H1 (cell line): Measurements from ENCODE around the gene GCGR. TPM values are rescaled to one million over a fixed set of nuclear protein-coding genes. Genes with fewer than 3 reads are reported as not detected.

Source experiments
- CTCF ChIA-PET: fragments of 300-600 bp; sonication (Branson Sonifier 250); formaldehyde crosslinking; loops from one replicate; lab custom pipeline; 2021; ENCODE audit not compliant: partially characterized antibody; lab: Charles Lee
- POLR2A ChIA-PET: fragments of 300-600 bp; sonication (Branson Sonifier 250); formaldehyde crosslinking; loops from one replicate; lab custom pipeline; 2021; ENCODE audit warnings: inconsistent platforms; ENCODE audit not compliant: partially characterized antibody; lab: Charles Lee
- DNase-seq, 2 experiments: peaks; one replicate each; pipeline versions ENCODE4 v3.0.0 to v3.0.0-alpha.2; 2010 to 2022; ENCODE audit warnings: low spot score in 2 of 2, low read depth in 1 of 2, mixed read lengths in 1 of 2
- FAIRE-seq: peaks from 2 replicates; lab custom pipeline; 2011; peaks lifted over from hg19 to GRCh38; lab: Jason Lieb, UNC
- H2AFZ ChIP-seq: 2 replicates; pipeline ENCODE4 v1.8.1; 2012; ENCODE audit warnings: low read length, inconsistent platforms
- H2AK5ac ChIP-seq: 2 replicates; pipeline ENCODE4 v1.6.1; 2013; ENCODE audit warnings: low read depth, low read length
- H2BK120ac ChIP-seq: replicated peaks from 2 replicates; pipeline ENCODE3; 2013; ENCODE audit warnings: low read depth, low read length, inconsistent platforms
- H2BK12ac ChIP-seq: 2 replicates; pipeline ENCODE4 v1.6.1; 2013; ENCODE audit warnings: low read depth, low read length
- H2BK15ac ChIP-seq: 2 replicates; pipeline ENCODE4 v1.6.1; 2013; ENCODE audit warnings: low read length
- H2BK20ac ChIP-seq: 2 replicates; pipeline ENCODE4 v1.6.1; 2013; ENCODE audit warnings: low read length
- H2BK5ac ChIP-seq: 2 replicates; pipeline ENCODE4 v1.6.1; 2013; ENCODE audit warnings: low read depth, low read length
- H3K14ac ChIP-seq: 2 replicates; pipeline ENCODE4 v1.6.1; 2013; ENCODE audit warnings: inconsistent platforms; ENCODE audit not compliant: insufficient read length
- H3K18ac ChIP-seq: 2 replicates; pipeline ENCODE4 v1.6.1; 2013; ENCODE audit warnings: low read length; ENCODE audit errors: extremely low read depth
- H3K23ac ChIP-seq: 2 replicates; pipeline ENCODE4 v1.6.1; 2013; ENCODE audit warnings: inconsistent platforms; ENCODE audit not compliant: insufficient read length
- H3K23me2 ChIP-seq: 2 replicates; pipeline ENCODE4 v1.6.1; 2013; ENCODE audit warnings: low read depth, low read length
- H3K27ac ChIP-seq: 2 replicates; pipeline ENCODE4 v1.6.1; 2011; ENCODE audit warnings: low read depth, low read length, inconsistent platforms
- H3K27me3 ChIP-seq, 4 experiments: replicated peaks in 1 of 4; 1 replicate in 1 of 4; 2 replicates in 3 of 4; pipeline versions ENCODE4 v1.6.1 to v1.8.1; 2011 to 2013; ENCODE audit warnings: low read length in 3 of 4, mild to moderate bottlenecking in 3 of 4, inconsistent platforms in 2 of 4, mixed read lengths in 2 of 4, moderate library complexity in 1 of 4; ENCODE audit not compliant: control insufficient read depth in 3 of 4, insufficient read depth in 3 of 4; ENCODE audit errors: extremely low read depth in 1 of 4
- H3K36me3 ChIP-seq, 4 experiments: 2 replicates each; pipeline versions ENCODE4 v1.6.1 to v1.8.1; 2011 to 2013; ENCODE audit warnings: mild to moderate bottlenecking in 4 of 4, low read length in 3 of 4, moderate library complexity in 2 of 4, control low read depth in 1 of 4, inconsistent platforms in 1 of 4; ENCODE audit not compliant: insufficient read depth in 4 of 4, control insufficient read depth in 2 of 4
- H3K4ac ChIP-seq: replicated peaks from 2 replicates; pipeline ENCODE3; 2013; ENCODE audit warnings: low read length, low read depth, mixed read lengths, inconsistent platforms; ENCODE audit not compliant: insufficient read length
- H3K4me1 ChIP-seq, 4 experiments: replicated peaks in 1 of 4; 1 replicate in 1 of 4; 2 replicates in 3 of 4; pipeline versions ENCODE4 v1.6.1 to v1.8.1; 2011 to 2013; ENCODE audit warnings: low read length in 3 of 4, inconsistent platforms in 2 of 4, mixed read lengths in 1 of 4; ENCODE audit not compliant: insufficient read depth in 4 of 4, control insufficient read depth in 3 of 4
- H3K4me2 ChIP-seq, 2 experiments: 2 replicates each; pipeline versions ENCODE4 v1.6.1 to v1.8.1; 2011 to 2013; ENCODE audit warnings: low read depth in 2 of 2, low read length in 2 of 2, control low read depth in 1 of 2, inconsistent platforms in 1 of 2, mild to moderate bottlenecking in 1 of 2; ENCODE audit not compliant: insufficient read depth in 1 of 2
- H3K4me3 ChIP-seq, 4 experiments: fragments of 200-600, 300-600 bp in 1 of 4; sonication (generic), shearing (Covaris generic), sonication (Bioruptor Twin) in 1 of 4; 2 replicates each; pipeline versions ENCODE4 v1.5.1 to v1.8.1; 2011 to 2016; ENCODE audit warnings: low read length in 4 of 4, low read depth in 3 of 4, control low read depth in 2 of 4, inconsistent platforms in 2 of 4, mild to moderate bottlenecking in 2 of 4, mixed read lengths in 1 of 4, moderate library complexity in 1 of 4; ENCODE audit not compliant: insufficient read depth in 2 of 4; ENCODE audit errors: extremely low read depth in 1 of 4
- H3K56ac ChIP-seq: replicated peaks from 2 replicates; pipeline ENCODE3; 2013; ENCODE audit warnings: low read depth, mild to moderate bottlenecking, mixed read lengths, low read length, inconsistent platforms; ENCODE audit not compliant: insufficient read length
- H3K79me1 ChIP-seq: 2 replicates; pipeline ENCODE4 v1.6.1; 2013; ENCODE audit warnings: low read depth, low read length, control low read depth
- H3K79me2 ChIP-seq, 2 experiments: 2 replicates each; pipeline versions ENCODE4 v1.6.1 to v1.8.1; 2012 to 2013; ENCODE audit warnings: low read length in 2 of 2, mild to moderate bottlenecking in 2 of 2, inconsistent platforms in 1 of 2; ENCODE audit not compliant: insufficient read depth in 2 of 2, control insufficient read depth in 1 of 2
- H3K9ac ChIP-seq, 4 experiments: replicated peaks in 1 of 4; 1 replicate in 1 of 4; 2 replicates in 3 of 4; pipeline versions ENCODE4 v1.6.1 to v1.8.1; 2011 to 2013; ENCODE audit warnings: low read depth in 3 of 4, low read length in 3 of 4, control low read depth in 2 of 4, mild to moderate bottlenecking in 2 of 4, moderate library complexity in 2 of 4, inconsistent platforms in 1 of 4; ENCODE audit errors: extremely low read depth in 1 of 4
- H3K9me3 ChIP-seq, 2 experiments: 2 replicates each; pipeline versions ENCODE4 v1.6.1 to v1.8.1; 2012 to 2013; ENCODE audit warnings: mild to moderate bottlenecking in 2 of 2, moderate library complexity in 2 of 2, control low read depth in 1 of 2, inconsistent platforms in 1 of 2, low read depth in 1 of 2, low read length in 1 of 2, mixed read lengths in 1 of 2; ENCODE audit not compliant: insufficient read depth in 2 of 2
- H4K20me1 ChIP-seq, 2 experiments: replicated peaks in 1 of 2; 2 replicates each; pipeline versions ENCODE3 to v1.8.1; 2011 to 2013; ENCODE audit warnings: inconsistent platforms in 2 of 2, low read length in 2 of 2, mild to moderate bottlenecking in 1 of 2; ENCODE audit not compliant: insufficient read depth in 2 of 2, control insufficient read depth in 1 of 2
- H4K5ac ChIP-seq: 2 replicates; pipeline ENCODE4 v1.6.1; 2013; ENCODE audit warnings: low read length, low read depth, mixed read lengths, inconsistent platforms; ENCODE audit not compliant: insufficient read length
- H4K8ac ChIP-seq: 2 replicates; pipeline ENCODE4 v1.8.0; 2013; ENCODE audit warnings: mild to moderate bottlenecking, moderate library complexity, low read length, inconsistent platforms; ENCODE audit not compliant: insufficient read depth; ENCODE audit errors: extremely low read depth
- H4K91ac ChIP-seq: replicated peaks from 2 replicates; pipeline ENCODE3; 2013; ENCODE audit warnings: low read length, mixed read lengths, inconsistent platforms; ENCODE audit not compliant: insufficient read length
- SP2 ChIP-seq: IDR thresholded peaks from 2 replicates; pipeline ENCODE4 v1.6.1; 2012; ENCODE audit warnings: mild to moderate bottlenecking, low read length, inconsistent platforms
- TEAD4 ChIP-seq: IDR thresholded peaks from 2 replicates; pipeline ENCODE4 v1.6.1; 2012; ENCODE audit warnings: low read depth, low read length, inconsistent platforms, mixed read lengths
- WGBS, 2 experiments: shearing (Covaris generic) in 1 of 2; methylation state at CpG; one replicate each; pipeline versions ENCODE4 v1.1.6 to v1.1.7; 2013 to 2015; ENCODE audit warnings: low lambda C conversion rate in 2 of 2, mixed read lengths in 2 of 2, inconsistent platforms in 1 of 2, low coverage in 1 of 2, missing lambda C conversion rate in 1 of 2; ENCODE audit not compliant: insufficient replicate concordance in 2 of 2, insufficient coverage in 1 of 2, insufficient read length in 1 of 2; ENCODE audit errors: extremely low coverage in 1 of 2, missing lambda C conversion rate in 1 of 2; 5-methylcytosine and 5-hydroxymethylcytosine counted together
- polyA plus RNA-seq, 7 experiments: library from polyadenylated mRNA; depleted of rRNA in 3 of 7; stranded (reverse) in 5 of 7; unstranded in 2 of 7; fragments of >200 nt in 5 of 7; fragments of 200-250 nt in 2 of 7; gene quantifications; 1 replicate in 5 of 7; 2 replicates in 1 of 7; 4 replicates in 1 of 7; pipeline versions ENCODE4 v1.2.1 to v1.2.3, GENCODE V29; 2011 to 2013; ENCODE audit warnings: missing spikeins in 2 of 7, mixed read lengths in 2 of 7
- total RNA-seq: library from RNA; stranded (reverse); fragmentation: NEBNext Ultra II Directional; extraction: Animal tissue kit (Norgen Biotek cat#: 25700); gene quantifications from 2 replicates; pipeline ENCODE4 v1.2.1, GENCODE V29; 2021

Gene GCGR
- total and polyA plus RNA-seq, 2 of the 8 experiments (the other 6 are each of a cell fraction or from before 2014, with no cell fraction given) = 0.44 to 0.56 TPM

DNA sequence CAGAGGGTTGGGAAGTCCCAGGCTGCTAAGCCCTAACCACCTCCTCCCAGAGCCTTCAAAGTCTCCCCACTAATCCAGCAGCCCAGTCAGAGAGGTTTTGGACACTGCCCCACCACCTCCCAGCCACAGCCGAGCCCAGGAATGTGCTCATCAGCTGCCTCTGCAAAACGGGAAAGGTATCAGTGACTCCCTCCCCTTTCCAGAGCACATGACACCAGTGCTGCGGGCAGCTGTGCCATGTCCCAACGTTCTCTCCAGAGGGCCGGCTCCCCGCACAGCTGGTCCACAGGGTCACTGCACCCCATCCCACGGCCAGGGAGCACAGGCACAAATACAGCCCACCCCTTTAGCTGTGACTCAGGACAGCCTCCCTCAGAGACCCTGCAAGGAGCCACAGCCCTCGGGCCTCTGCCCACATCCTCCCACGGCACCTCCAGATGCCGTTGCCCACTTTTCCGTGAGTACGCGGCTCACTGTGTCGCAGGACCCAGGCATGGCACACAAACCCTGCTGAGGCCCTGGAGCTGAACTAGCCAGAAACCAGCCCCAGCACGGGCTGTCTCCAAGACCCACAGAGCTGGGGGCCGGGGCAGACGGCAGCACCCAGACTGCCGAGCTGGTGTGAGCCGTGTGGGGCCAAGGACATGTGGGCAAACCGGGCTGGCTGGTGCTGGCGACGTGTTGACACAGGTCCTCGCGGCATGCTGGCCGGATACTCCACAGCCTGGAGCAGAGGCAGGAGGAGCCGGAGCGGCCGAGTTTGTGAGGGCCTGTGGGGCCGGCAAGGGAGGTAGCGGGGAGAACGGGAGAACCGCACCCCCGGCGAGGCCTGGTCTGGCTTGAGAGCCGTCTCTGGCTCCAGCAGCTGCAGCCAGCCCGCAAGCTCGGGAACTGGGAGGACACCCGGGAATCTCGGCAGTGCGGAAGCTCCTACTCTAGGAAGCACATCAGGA, 37.2 kb downstream of the GCGR start:
- FAIRE-seq = no peak
- H3K18ac ChIP-seq = no peak overlapping the region
- no peaks in the 10 kb centered on the region for H3K79me2 ChIP-seq
- no peak overlapping the region for H3K14ac ChIP-seq
- POLR2A ChIA-PET = interaction anchor here (0.6 to 5.7 kb wide), 13 partner anchors 7 to 182 kb away, joined by 3 to 37 read pairs (median 4); partner anchors contain the start of genes CENPX, MCRIP1, MRPL12 and P4HB
- H3K27ac ChIP-seq = 0 out of 2 replicates have a peak overlapping the region, but pooled peaks have one; percentile 2
- H3K9me3 ChIP-seq = no peaks in the 10 kb centered on the region
- H3K4me1 ChIP-seq = peaks cover 0 to 3% (median 0%) of the 10 kb centered on the region in 4 experiments; a peak in 2 of 7 replicates
- no peak for DNase-seq
- H4K20me1 ChIP-seq = peaks cover 2 to 8% of the 10 kb centered on the region in 2 experiments
- H2AK5ac ChIP-seq = no peak overlapping the region
- CTCF ChIA-PET = interaction anchor here (0.6 to 1.6 kb wide), 6 partner anchors 12 to 175 kb away, joined by 3 to 6 read pairs (median 3); no protein-coding TSS in a partner anchor
- H2BK12ac ChIP-seq = no peak overlapping the region
- no peak overlapping the region for H4K91ac ChIP-seq
- no peak overlapping the region for H3K4me3 ChIP-seq
- no peak overlapping the region for H2BK5ac ChIP-seq
- no peak overlapping the region for H3K4me2 ChIP-seq
- WGBS, 2 experiments = 90% methylated on average over 39 of the region's 40 CpGs; no CpG with 5 or more reads in 1 of the 2 experiments
- H3K36me3 ChIP-seq = peaks cover 12 to 30% (median 25%) of the 10 kb centered on the region in 4 experiments
- no peak overlapping the region for H3K4ac ChIP-seq
- TF ChIP-seq SP2 (no peak), TEAD4 (peak; percentile 48)
- TF ChIP-seq, all 59 proteins: peak for 1
- no peak overlapping the region for H2BK120ac ChIP-seq
- H4K5ac ChIP-seq = no peak overlapping the region
- H3K56ac ChIP-seq = no peak overlapping the region
- H2AFZ ChIP-seq = no peak overlapping the region
- peak overlapping the region; percentile 19; the same call in 1 of the 2 replicates for H4K8ac ChIP-seq
- H3K23ac ChIP-seq = no peak overlapping the region
- no peaks in the 10 kb centered on the region; a peak in 2 of 7 replicates for H3K27me3 ChIP-seq
- no peaks in the 10 kb centered on the region for H3K23me2 ChIP-seq
- H2BK20ac ChIP-seq = no peak overlapping the region
- no peak overlapping the region for H2BK15ac ChIP-seq
- no peaks in the 10 kb centered on the region for H3K79me1 ChIP-seq
- no peak overlapping the region for H3K9ac ChIP-seq
